HG03066 (cell line): ENCODE results near the gene SLCO1C1.
"Not testable (repeated sequence)": the region's sequence is repeated elsewhere in the genome, so short reads cannot be mapped to it uniquely, and the experiment has no call there.

ENCODE experiments used
- ATAC-seq: cut with Tn5 transposase; IDR thresholded peaks from one replicate; pipeline ENCODE4 v1.9.1; 2021; ENCODE audit warnings: low read depth; ENCODE audit not compliant: unreplicated experiment

Gene SLCO1C1, protein sequence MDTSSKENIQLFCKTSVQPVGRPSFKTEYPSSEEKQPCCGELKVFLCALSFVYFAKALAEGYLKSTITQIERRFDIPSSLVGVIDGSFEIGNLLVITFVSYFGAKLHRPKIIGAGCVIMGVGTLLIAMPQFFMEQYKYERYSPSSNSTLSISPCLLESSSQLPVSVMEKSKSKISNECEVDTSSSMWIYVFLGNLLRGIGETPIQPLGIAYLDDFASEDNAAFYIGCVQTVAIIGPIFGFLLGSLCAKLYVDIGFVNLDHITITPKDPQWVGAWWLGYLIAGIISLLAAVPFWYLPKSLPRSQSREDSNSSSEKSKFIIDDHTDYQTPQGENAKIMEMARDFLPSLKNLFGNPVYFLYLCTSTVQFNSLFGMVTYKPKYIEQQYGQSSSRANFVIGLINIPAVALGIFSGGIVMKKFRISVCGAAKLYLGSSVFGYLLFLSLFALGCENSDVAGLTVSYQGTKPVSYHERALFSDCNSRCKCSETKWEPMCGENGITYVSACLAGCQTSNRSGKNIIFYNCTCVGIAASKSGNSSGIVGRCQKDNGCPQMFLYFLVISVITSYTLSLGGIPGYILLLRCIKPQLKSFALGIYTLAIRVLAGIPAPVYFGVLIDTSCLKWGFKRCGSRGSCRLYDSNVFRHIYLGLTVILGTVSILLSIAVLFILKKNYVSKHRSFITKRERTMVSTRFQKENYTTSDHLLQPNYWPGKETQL

DNA sequence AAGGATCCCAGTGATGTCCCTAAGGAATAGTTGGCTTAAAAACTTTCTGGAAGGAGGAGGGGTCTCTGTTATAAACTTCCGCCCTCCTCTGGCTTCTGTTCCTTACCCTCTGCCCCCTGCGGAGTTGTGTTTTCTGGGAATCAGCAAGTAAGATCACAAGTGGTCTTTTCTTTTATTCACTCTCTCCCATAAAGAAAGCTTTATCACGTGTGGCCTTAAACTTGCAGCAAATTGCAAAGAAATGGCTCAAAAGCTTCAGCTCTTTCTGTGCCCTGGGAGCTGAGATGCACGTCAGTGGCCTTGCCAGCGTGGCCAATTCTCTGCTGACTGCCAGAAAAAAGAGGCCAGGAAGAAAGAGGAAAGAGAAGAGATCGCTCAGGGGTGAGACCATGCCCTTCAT is at the start of gene SLCO1C1:
TSS of gene SLCO1C1 (plus strand) at position 101 of the 400 bp plus-strand sequence. CDS start 4,245 bp downstream, outside the sequence.
- ATAC-seq, result no peak

DNA sequence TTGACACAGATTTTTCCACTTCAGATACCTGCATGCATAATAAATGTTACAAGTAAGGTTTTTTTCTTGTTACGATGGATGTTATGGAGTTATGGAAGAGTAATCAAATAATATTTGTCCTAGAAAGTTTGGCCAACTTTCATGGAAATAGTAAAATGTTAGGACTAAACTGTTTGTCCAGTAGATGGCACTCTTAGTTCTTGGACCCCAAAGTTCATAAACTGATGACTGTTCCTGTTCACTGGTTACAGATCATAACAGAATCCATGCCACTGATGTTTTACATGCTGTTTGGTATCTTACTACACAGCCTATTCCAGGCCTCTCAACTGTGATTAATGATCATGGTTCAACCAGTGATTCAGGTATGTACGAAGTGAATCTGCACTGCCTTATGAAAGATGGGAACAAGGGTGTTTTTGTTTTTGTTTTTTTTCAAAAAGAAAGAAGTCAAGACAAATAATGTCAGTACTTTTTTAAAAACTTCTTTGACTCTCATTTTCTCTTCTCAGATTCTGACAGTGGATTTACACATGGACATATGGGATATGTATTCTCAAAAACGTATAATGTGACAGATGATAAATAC is 48.8 kb upstream of the SLCO1C1 start:
- no peak for ATAC-seq

DNA sequence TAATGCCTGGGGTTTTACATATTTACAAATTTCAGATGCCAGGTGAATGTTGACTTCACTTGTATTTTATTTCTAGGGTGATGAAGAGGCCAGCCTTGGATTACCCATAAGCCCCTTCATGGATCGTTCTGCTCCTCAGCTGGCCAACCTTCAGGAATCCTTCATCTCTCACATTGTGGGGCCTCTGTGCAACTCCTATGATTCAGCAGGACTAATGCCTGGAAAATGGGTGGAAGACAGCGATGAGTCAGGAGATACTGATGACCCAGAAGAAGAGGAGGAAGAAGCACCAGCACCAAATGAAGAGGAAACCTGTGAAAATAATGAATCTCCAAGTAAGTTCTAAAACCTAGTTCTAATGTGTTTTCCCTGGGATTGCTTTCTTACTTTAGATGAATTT is 41.3 kb upstream of the SLCO1C1 start:
- ATAC-seq, result no peak

DNA sequence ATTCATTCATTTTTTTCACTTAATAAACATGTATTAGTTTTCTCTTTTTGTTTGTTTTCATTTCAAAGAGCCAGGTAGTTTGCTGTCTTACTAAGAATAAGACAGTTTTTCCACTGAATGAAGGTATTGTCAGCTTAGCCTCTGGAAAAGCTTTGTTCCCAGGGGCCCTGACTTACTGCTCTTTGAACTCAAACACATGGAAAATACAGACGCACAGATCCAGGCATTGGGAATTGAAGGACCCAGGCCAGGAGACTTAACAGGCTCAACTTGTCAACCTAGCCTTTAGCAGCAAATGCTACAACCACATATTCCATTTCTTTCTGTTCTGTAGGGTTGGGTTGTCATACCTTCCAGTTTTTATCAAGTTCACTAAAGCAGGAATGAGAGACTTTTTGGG is 38.5 kb upstream of the SLCO1C1 start:
- no peak for ATAC-seq

DNA sequence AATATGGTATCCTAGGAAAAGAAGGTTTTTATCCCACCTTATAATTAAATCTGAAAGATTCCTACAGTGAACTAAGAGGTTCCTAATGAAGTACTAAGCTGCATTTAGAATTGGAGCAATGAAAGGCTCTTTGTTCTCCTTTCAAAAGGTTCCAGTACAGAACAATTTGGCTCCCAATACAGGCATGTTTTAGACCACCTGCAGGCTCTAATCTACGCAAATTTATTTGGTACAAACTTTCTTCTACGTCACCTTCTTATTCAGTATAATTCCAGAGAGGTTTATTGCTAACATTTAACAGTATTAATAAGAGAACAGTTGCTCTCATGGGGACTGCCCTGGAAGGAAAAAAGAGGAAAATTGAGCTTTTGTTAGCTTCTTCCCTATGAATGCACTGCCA is 37.6 kb upstream of the SLCO1C1 start:
- ATAC-seq, result no peak

DNA sequence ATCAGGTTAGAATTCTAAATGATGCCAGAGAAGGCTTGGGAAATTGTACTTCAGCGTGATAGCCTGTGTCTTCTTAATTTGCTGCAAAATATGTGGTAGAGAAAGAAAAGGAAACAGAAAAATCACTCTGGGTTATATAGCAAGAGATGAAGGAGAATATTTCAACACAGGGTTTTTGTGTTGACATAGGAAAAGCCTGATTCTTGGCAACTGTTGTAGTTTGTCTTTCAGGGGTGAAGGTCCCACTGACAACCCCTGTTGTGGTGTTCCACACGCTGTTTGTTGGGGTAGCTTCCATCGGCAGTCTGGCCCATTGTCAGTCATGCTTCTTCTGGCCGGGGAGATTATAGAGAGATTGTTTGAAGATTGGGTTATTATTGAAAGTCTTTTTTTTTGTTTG is 13.8 kb upstream of the SLCO1C1 start:
- no peak for ATAC-seq

DNA sequence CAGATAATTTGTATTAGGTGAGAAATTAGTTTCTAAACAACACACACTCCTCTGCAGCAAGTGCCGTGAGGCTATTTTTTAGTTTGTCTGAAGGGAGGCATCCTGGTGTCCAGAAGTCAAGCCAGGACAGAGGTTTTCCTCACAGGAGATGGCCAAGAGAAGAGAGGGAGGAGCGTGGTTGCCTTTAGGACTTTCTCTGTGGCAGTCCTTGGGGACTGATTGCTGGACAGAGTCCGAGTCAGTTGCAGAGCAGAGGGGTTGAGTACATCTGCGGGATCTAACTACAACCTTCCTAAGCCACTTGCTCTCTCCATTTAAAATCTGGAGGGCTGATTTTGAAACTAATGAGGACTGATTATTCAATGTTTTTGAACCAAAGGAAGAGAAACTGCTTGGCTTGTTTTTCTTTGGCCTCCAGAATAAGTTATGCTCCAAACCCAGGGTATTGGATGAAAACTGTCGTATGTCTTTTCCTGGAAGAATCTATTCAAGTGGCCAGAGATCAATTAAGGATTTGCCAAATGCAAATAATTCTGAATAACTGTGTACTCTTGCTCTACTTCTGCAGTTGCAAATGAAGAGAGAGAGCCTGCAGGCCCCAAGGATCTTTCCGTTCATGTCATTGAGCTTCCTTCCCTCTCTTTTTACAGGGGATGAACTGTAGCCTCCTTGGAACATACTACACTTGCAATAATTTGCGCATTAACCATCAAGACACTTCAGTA is 1.2 kb downstream of the SLCO1C1 start:
- no peak for ATAC-seq

DNA sequence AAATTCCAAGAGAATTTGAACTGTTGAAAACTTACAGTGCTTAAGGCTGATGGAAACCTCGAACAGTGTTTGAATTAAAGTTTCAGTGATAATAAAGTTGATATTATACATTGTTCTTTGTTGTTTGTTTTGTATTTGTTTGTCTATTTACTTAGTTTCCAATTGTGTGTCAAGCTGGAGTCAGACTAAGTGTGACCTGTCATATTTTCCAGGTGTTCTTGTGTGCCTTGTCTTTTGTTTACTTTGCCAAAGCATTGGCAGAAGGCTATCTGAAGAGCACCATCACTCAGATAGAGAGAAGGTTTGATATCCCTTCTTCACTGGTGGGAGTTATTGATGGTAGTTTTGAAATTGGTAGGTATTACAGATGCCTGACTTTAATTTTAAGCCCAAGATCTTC is 6.0 kb downstream of the SLCO1C1 start:
- no peak for ATAC-seq

DNA sequence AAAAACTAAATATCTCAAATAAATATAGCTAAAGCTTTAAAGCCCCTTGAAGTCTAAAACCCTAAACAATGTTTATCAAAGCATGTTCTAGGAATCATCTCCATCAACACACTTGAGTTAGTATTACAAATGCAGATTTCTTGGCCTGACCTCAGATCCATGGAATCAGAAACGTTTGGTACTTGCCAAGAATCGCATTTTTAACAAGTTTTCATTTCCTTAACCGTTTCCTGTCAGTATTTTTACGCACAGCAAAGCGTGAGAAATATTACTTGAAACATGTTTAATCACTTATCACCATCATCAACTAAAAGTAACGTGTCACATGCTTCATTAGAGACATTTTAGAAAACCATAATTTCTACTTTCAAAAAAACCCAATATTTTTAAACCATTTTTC is 9.7 kb downstream of the SLCO1C1 start:
- no peak for ATAC-seq

DNA sequence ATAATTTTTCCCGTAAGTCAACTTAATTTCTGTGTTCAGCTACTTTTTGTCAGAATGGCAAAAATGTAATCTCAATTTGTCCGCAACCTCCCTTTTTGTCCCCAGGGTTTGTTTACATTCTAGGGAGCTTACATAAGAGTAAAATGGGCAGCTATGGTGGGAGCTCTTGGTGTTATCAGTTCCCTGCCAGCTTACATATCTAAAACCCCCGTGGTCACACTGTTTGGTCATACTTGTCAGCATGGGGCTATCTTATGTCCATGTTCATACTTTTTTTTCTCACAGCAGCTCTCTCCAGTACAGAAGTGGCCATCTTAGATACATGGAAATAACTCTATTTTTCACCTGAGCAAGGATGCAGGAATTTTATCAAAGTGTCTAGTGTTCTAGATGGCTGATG is 16.7 kb downstream of the SLCO1C1 start:
- no peak for ATAC-seq

DNA sequence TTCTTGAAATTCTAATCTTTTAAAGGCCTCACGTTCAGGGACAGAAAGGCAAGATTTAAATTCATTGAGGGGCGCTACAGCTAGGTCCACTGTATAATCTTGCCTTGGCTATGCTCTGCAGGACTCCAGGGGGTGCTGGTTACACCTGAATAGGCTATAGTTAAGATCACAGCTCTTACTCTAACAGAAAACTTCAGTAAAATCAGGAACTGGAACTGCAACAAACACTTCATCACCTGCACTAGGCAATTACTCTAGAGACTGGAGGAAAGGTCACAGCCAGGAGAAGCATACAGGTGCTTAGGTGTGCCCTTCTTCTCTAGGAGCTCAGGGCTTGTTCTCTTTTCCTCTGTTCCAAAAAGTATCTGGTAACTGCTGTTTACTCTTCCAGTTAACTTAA is 20.9 kb downstream of the SLCO1C1 start:
- no peak for ATAC-seq

DNA sequence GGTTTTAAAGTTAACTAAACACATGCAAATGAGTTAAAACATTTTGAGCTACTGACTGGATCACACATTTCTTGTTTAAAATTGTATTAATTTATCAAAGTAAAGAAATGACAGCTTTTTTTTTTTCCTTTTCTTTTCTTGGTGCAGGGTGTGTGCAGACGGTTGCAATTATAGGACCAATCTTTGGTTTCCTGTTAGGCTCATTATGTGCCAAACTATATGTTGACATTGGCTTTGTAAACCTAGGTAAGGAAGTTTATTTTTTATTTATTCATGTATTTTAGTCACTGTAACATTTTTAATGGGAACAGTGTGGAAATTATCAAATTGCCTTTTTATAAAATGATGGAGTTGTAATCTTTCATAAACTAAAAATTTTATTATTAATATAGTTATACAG is 21.9 kb downstream of the SLCO1C1 start:
- no peak for ATAC-seq

DNA sequence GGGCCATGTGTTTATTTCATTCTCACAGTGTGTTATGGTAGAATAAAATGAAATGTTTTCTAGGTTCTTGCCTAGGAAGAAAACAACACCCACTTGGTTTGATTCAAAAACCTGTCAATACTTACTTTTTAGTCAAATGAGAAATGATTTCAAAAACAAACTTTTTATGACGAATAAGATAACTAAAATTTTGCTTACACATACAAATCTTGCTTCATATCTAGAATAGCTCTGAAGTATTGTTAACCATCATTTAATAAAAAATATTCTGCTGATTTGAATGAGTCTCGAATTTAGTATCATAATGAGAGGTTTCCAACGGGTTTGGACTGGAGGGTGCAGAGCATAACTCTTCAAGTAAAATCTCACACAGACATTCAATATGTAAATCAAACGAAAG is 23.2 kb downstream of the SLCO1C1 start:
- ATAC-seq, result no peak

DNA sequence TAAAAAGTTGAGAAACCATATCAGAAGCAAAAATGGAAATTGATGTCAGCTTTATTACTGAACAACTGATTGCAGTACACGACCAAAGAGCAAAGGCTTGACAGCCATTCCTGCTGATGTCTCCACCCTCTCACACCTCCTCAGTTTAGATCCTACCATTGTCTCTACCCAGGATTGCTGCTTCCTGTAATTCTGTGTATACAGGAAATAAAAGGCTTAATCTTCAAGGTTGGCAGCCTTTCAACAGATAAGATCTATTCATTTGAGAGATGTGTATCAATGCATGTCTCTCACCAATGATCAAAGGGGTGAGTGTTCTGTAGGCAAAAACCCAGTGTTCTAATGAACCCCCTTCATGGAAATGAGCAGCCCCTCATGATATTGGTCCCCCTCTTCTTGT is 27.0 kb downstream of the SLCO1C1 start:
- no peak for ATAC-seq

DNA sequence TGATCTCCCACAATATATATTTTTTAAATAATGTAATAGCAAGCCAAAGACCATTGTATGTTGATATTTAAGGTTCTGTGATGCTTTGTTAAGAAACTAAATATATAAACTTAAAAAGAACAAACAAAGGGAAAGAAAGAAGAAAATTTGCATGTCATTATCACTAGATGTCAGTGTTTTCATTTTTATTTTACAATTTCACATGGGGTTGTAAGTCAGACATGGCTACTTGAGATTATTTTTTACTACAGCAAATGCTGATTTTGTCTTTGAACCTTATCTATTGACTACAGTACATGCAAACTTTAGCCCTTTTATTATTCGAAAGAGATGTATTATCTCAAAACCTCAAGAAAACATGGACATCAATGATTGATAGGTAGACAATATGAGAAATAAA is 36.1 kb downstream of the SLCO1C1 start:
- ATAC-seq, result no peak

DNA sequence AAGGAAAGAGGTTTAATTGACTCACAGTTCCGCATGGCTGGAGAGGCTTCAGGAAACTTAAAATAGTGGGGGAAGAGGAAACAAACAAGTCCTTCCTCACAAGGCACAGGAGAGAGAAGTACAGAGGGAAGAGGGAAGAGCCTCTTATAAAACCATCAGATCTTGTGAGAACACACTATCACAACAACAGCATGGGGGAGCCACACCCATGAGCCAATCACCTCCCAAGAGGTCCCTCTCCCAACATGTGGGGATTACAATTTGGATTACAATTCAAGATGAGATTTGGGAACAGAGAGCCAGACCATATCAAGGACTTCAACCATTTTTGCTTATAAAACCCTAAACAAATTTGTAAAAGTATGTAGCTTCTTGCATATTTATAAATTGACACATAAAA is 45.8 kb downstream of the SLCO1C1 start:
- no peak for ATAC-seq

DNA sequence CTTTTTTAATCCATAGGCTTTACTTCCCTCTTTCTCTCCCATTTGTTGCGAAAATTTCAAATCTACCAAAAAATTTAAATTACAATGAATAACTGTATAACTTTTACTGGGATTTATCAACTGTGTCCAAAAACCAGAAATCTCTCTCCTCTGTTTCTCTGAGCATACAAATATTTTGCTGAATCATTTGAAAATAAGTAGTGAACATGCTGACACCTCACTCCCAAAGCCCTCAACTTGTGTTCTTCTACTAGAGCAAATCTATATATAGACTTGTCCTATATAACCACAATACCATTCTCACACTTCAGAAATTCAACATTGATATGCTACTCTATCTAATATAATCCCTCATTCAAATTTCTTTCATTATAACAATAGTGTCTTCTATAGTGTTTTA is 53.1 kb downstream of the SLCO1C1 start:
- no peak for ATAC-seq

DNA sequence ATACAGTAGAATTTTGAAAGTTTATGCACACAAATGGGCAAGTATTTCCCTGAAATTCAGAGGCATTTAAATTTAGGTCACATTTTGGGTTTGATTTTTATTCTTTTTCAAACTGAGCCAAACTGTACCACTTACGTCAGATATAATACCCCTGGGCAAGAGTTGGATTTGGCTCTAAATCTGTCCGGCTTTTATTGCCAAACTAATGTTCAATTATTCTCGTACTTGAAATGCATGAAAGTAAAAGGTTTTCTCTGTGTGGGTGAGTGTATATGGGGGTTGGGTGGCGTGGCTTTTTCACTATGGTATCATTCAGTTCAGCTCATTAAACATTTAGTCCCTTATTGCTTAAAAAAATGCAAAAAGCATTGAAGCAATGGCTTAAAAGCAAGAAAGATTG is 55.9 kb downstream of the SLCO1C1 start:
- ATAC-seq, result no peak

DNA sequence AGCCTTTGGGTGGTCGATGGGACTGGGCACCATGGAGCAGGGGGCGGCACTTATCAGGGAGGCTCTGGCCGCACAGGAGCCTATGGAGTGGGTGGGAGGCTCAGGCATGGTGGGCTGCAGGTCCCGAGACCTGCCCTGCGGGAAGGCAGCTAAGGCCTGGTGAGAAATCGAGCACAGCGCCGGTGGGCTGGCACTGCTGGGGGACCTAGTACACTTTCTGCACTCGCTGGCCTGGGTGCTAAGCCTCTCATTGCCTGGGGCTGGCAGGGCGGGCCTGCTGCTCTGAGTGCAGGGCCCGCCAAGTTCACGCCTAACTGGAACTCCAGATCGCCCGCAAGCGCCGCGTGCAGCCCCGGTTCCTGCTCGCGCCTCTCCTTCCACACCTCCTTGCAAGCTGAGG is 82.3 kb downstream of the SLCO1C1 start:
- ATAC-seq, result no peak

DNA sequence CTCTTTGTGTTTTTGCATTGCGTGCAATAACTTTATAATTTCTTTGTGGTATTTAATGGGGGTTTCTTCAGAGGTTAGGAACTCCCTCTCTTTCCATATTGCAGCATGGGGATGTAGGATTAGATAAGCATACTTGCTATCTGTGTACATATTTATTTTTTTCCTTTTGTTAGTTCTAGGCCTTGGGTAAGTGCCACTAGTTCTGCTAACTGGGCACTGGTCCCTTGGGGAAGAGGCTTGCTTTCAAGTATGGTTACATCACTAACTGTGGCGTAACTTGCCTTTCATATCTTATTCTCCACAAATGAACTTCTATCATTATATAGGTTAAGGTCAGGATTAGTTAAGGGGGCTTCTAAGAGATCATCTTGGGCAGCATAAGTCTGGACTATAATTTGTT is 83.8 kb downstream of the SLCO1C1 start:
- ATAC-seq, result no peak

DNA sequence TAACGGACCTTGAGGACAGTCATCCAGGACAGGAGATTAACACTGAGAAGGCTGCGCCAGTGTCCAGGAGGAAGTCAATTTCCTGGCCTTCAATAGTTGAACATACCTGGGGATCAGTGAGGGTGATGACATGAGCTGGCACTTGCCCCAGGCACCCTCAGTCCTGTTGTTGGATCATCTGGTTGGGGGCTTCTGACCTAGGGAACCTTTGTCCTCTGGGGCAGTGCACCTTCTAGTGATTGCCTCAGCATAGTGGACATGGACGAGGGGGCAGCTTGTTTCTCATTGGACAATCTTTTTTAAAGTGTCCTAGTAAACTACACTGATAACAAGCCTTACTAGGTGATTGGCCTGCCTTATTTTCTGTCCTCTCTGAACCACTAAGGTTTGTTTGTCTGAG is 84.8 kb downstream of the SLCO1C1 start:
- ATAC-seq, result not testable (repeated sequence)
